Peyer's patch (tissue), 4 donors: ENCODE data around the gene IL17REL. TPM values are rescaled to one million over a fixed set of nuclear protein-coding genes. Genes with fewer than 3 reads are reported as not detected.

Experiments used
- DNase-seq, 3 donors: peaks; one replicate each; pipeline ENCODE4 v3.0.0-alpha.2; 2017 to 2019
- H3K27ac ChIP-seq, 4 donors: fragments of 200-600 bp; sonication (generic); one replicate each; pipeline ENCODE4 v1.5.1; 2016 to 2019
- H3K27me3 ChIP-seq, 2 donors: fragments of 200-600 bp; sonication (generic); one replicate each; pipeline ENCODE4 v1.5.1; 2019
- H3K36me3 ChIP-seq, 3 donors: fragments of 200-600 bp; sonication (generic); one replicate each; pipeline ENCODE4 v1.5.1; 2016 to 2019
- H3K4me1 ChIP-seq, 4 donors: fragments of 200-600 bp; sonication (generic); one replicate each; pipeline ENCODE4 v1.5.1; 2016 to 2019
- H3K4me3 ChIP-seq, 4 donors: fragments of 200-600 bp; sonication (generic); 1 replicate in 3 of 4; 2 replicates in 1 of 4; pipeline ENCODE4 v1.5.1; 2016 to 2019; ENCODE audit warnings: mild to moderate bottlenecking in 1 of 4
- H3K9me3 ChIP-seq, 4 donors: fragments of 200-600 bp; sonication (generic); one replicate each; pipeline ENCODE4 v1.5.1; 2016 to 2019; ENCODE audit warnings: mild to moderate bottlenecking in 1 of 4
- CTCF ChIP-seq, 6 experiments: fragments of 450-650 bp in 4 of 6; fragments of 200-600 bp in 2 of 6; sonication (generic) in 1 of 6; IDR thresholded peaks; one replicate each; pipeline ENCODE4 v1.5.1; 2017 to 2019; ENCODE audit warnings: antibody characterized with exemption in 6 of 6, mild to moderate bottlenecking in 3 of 6, moderate library complexity in 1 of 6
- POLR2A ChIP-seq, 2 donors: fragments of 450-650 bp; IDR thresholded peaks; one replicate each; pipeline ENCODE4 v1.5.1; 2017; ENCODE audit warnings: antibody characterized with exemption in 2 of 2, mild to moderate bottlenecking in 2 of 2, moderate library complexity in 2 of 2
- total RNA-seq, 4 donors: library from RNA; depleted of rRNA; stranded (reverse); fragments of >200 nt; gene quantifications; one replicate each; pipeline ENCODE4 v1.1.0, GENCODE V29; 2016

The IL17REL gene
- total RNA-seq, 4 donors from 2014 or later = 1.1 to 2.3 (median 1.2) TPM; not detected in 1

GRCh38 chr22:50047346-50047745 is 34.8 kb upstream of the IL17REL start:
- Histone ChIP-seq H3K4me1 (no peaks in the 10 kb centered on the region), H3K27ac (no peak overlapping the region), H3K36me3 (no peaks in the 10 kb centered on the region), H3K9me3 (no peaks in the 10 kb centered on the region), H3K27me3 (no peaks in the 10 kb centered on the region), H3K4me3 (no peak overlapping the region)
- no peak for DNase-seq
- no peak for TF ChIP-seq POLR2A (IDR thresholded peaks at IDR 0.05)
- TF ChIP-seq CTCF (IDR thresholded peaks at IDR 0.05) = no peak

- DNase-seq = no peak
- H3K27me3 ChIP-seq = no peaks in the 10 kb centered on the region
- TF ChIP-seq POLR2A (IDR thresholded peaks at IDR 0.05) (no peak), CTCF (IDR thresholded peaks at IDR 0.05) (no peak)
- no peak overlapping the region for H3K27ac ChIP-seq
- no peaks in the 10 kb centered on the region for H3K9me3 ChIP-seq
- H3K4me3 ChIP-seq = no peak overlapping the region
- no peaks in the 10 kb centered on the region for H3K4me1 ChIP-seq
- H3K36me3 ChIP-seq = no peaks in the 10 kb centered on the region
These were observed 34.1 kb upstream of the IL17REL start for GRCh38 chr22:50046481-50047245.

GRCh38 chr22:50046019-50046415 is 33.5 kb upstream of the IL17REL start:
- no peaks in the 10 kb centered on the region for H3K4me1 ChIP-seq
- TF ChIP-seq CTCF (IDR thresholded peaks at IDR 0.05) (no peak), POLR2A (IDR thresholded peaks at IDR 0.05) (no peak)
- H3K27ac ChIP-seq = no peak overlapping the region
- DNase-seq = no peak
- H3K27me3 ChIP-seq = no peaks in the 10 kb centered on the region
- H3K9me3 ChIP-seq = no peaks in the 10 kb centered on the region
- no peak overlapping the region for H3K4me3 ChIP-seq
- no peaks in the 10 kb centered on the region for H3K36me3 ChIP-seq

GRCh38 chr22:50045211-50046018 is 32.9 kb upstream of the IL17REL start:
- no peak for DNase-seq
- TF ChIP-seq POLR2A (IDR thresholded peaks at IDR 0.05) (no peak), CTCF (IDR thresholded peaks at IDR 0.05) (no peak)
- no peak overlapping the region for H3K27ac ChIP-seq
- no peaks in the 10 kb centered on the region for H3K4me1 ChIP-seq
- H3K27me3 ChIP-seq = no peaks in the 10 kb centered on the region
- no peaks in the 10 kb centered on the region for H3K9me3 ChIP-seq
- H3K36me3 ChIP-seq = no peaks in the 10 kb centered on the region
- no peak overlapping the region for H3K4me3 ChIP-seq

GRCh38 chr22:50044485-50045118 is 32.0 kb upstream of the IL17REL start:
- Histone ChIP-seq H3K4me1 (no peaks in the 10 kb centered on the region), H3K27me3 (no peaks in the 10 kb centered on the region), H3K27ac (no peak overlapping the region), H3K4me3 (no peak overlapping the region), H3K36me3 (no peaks in the 10 kb centered on the region), H3K9me3 (no peaks in the 10 kb centered on the region)
- DNase-seq = no peak
- TF ChIP-seq CTCF (IDR thresholded peaks at IDR 0.05) = no peak
- TF ChIP-seq POLR2A (IDR thresholded peaks at IDR 0.05) = no peak
